Measurements from ENCODE around the gene BCL11B. TPM values are rescaled to one million over a fixed set of nuclear protein-coding genes. Genes with fewer than 3 reads are reported as not detected.

BCL11B gene
- total and polyA plus RNA-seq, 9 of the 15 experiments (the other 6 are each of a cell fraction or from before 2014, with no cell fraction given), result 0.09 TPM; not detected in 8

GRCh38 chr14:99255621-99256482 is 16.1 kb downstream of the BCL11B start:
- no peak for ATAC-seq
- in situ Hi-C loops (cut with MboI), result no loop called here
- ChIA-PET CTCF (ENCODE audit: low intra/inter-chr PET ratio) (no interaction called here), POLR2A (no interaction called here)
- Histone ChIP-seq H3K27ac (ENCODE audit: extremely low read depth, low read depth, low read length) (no peak overlapping the region), H3K4me3 (no peak overlapping the region), H3K27me3 (ENCODE audit: control insufficient read depth in 2 of 2, insufficient read depth in 2 of 2, low read length in 2 of 2) (peaks cover 0 to 46% of the 10 kb centered on the region in 2 experiments; a peak in 2 of 5 replicates), H3K9me1 (ENCODE audit: control insufficient read depth, insufficient read depth, low read length) (no peaks in the 10 kb centered on the region), H3K9ac (ENCODE audit: insufficient read depth in 1 of 2, low read depth in 2 of 2, low read length in 2 of 2) (no peak overlapping the region), H2AFZ (ENCODE audit: low read depth, low read length) (no peak overlapping the region), H3K4me2 (ENCODE audit: insufficient read depth, low read length) (no peak overlapping the region), H3K9me3 (replicated peaks; ENCODE audit: control insufficient read depth, insufficient read depth, low read depth, low read length) (no peaks in the 10 kb centered on the region), H3K36me3 (ENCODE audit: control insufficient read depth, insufficient read depth, low read length) (no peaks in the 10 kb centered on the region), H4K20me1 (replicated peaks; ENCODE audit: control insufficient read depth, insufficient read depth, low read length) (no peaks in the 10 kb centered on the region), H3K79me2 (ENCODE audit: control insufficient read depth, insufficient read depth, low read length) (no peaks in the 10 kb centered on the region), H3K4me1 (replicated peaks in 1 of 2; ENCODE audit: control insufficient read depth in 2 of 2, insufficient read depth in 2 of 2, low read length in 2 of 2) (no peaks in the 10 kb centered on the region)
- TF ChIP-seq ZBTB2 (IDR thresholded peaks at IDR 0.05) (no peak), SRSF7 (optimal IDR thresholded peaks at IDR 0.05; ENCODE audit: low read depth, low read length) (no peak), CC2D1A (IDR thresholded peaks at IDR 0.05) (no peak), ZEB2 (IDR thresholded peaks at IDR 0.05) (no peak), SFPQ (IDR thresholded peaks at IDR 0.05; ENCODE audit: low read depth, low read length) (no peak), ZNF830 (CRISPR knock-in tag; IDR thresholded peaks at IDR 0.05) (no peak), NR1H2 (CRISPR knock-in tag; IDR thresholded peaks at IDR 0.05) (no peak), EWSR1 (IDR thresholded peaks at IDR 0.05; ENCODE audit: borderline replicate concordance, low read depth, partially characterized antibody) (no peak), BCLAF1 (IDR thresholded peaks at IDR 0.05; ENCODE audit: borderline replicate concordance in 1 of 2, control insufficient read depth in 1 of 2, low read depth in 2 of 2, low read length in 1 of 2) (no peak), HNRNPLL (IDR thresholded peaks at IDR 0.05; ENCODE audit: low read depth, low read length, poor library complexity, severe bottlenecking) (no peak), CBX1 (IDR thresholded peaks at IDR 0.05; ENCODE audit: low read depth) (no peak), ZNF785 (CRISPR knock-in tag; IDR thresholded peaks at IDR 0.05) (no peak), PCBP2 (IDR thresholded peaks at IDR 0.05; ENCODE audit: low read depth, low read length, poor library complexity, severe bottlenecking) (no peak), ZNF174 (CRISPR knock-in tag; IDR thresholded peaks at IDR 0.05) (no peak)
- intact Hi-C loops (cut with micrococcal nuclease), result no loop called here
- no TSS peak for BruUV-seq (replicated peaks)
- DNase-seq (ENCODE audit: extremely low read depth in 1 of 4, low spot score in 3 of 4), result no peak
- 1% methylated on average over 17 of the region's 19 CpGs for WGBS (ENCODE audit: insufficient coverage, low coverage, missing lambda C conversion rate)
- no peak for FAIRE-seq
